Epidermal melanocyte (primary cell): ENCODE results near the gene DENND10.
A peak's percentile ranks its signal among the peaks of the same experiment; 100 is the strongest.
"Not testable (repeated sequence)": the region's sequence is repeated elsewhere in the genome, so short reads cannot be mapped to it uniquely, and the experiment has no call there.

Experiments
- DNase-seq: peaks from one replicate; pipeline ENCODE4 v3.0.0; 2011; ENCODE audit warnings: low spot score; ENCODE audit not compliant: insufficient read length

DENND10 gene

DNA sequence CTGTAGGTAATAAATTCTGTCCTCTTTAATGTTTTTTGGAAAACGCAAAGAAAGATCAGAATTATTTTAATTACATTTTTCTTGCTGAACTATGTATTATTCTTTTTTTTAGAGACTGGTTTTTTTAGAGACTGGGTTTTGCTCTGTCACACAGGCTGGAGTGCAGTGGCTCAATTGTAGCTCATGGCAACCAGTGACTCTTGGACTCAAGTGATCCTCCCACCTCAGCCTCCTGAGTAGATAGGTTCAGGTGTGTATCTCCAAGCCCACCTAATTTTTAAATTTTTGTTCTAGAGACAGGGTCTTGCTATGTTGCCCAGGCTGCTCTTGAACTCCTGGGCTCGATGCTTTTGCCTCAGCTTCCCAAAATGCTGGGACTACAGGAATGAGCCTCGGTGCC is 5.3 kb upstream of the DENND10 start:
- no peak for DNase-seq

- DNase-seq: no peak
Observed at GRCh38 chr10:119100434-119101238, 3.3 kb upstream of the DENND10 start.

- DNase-seq: no peak
Observed at GRCh38 chr10:119101366-119102098, 2.4 kb upstream of the DENND10 start.

DNA sequence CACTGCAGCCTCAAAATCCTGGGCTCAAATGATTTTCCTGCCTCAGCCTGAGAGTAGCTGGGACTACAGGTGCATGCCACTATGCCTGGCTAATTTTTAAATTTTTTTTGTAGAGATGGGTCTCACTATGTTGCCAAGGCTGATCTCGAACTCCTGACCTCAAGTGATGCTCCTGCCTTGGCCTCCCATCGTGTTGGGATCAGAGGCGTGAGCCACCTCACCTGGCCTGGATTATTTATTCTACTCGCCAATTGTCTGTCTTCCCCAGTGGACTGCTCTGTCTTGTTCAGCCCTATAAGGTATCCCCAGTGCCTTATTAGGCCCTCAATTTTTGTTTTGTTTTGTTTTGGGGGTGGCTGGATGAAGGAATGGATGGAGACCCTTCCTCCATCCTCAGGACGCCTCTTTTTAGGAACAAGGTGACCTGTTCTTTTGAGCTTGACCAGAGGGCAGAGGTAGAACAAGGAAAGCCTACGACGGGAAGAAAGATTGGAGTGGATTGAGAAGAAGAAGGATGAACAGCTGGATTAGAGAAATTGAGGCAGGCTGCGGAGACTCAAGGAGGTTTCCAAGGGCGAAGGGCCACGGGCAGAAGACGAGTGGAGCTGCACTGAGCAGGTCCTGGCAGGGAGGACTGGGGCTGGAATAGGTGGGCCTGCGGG is 541 bp upstream of the DENND10 start:
- DNase-seq: no peak

DNA sequence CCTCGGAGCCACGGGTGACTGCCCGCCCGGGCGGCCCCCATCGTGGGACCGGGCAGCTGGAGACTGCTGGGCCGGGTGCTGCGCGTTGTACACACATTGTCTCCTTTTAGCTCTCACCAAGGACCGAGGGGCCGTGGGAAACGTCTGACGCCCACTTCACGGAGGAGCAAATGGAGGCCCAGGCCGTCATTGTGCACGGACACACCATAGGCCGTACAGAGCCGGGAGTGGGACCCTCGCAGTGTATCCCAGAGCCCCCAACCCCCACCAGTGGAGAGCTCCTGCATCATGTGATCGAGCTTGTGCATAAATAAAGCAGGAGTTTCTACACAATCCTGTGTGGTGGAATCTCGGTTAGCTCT is 722 bp downstream of the DENND10 start:
- no peak for DNase-seq

DNA sequence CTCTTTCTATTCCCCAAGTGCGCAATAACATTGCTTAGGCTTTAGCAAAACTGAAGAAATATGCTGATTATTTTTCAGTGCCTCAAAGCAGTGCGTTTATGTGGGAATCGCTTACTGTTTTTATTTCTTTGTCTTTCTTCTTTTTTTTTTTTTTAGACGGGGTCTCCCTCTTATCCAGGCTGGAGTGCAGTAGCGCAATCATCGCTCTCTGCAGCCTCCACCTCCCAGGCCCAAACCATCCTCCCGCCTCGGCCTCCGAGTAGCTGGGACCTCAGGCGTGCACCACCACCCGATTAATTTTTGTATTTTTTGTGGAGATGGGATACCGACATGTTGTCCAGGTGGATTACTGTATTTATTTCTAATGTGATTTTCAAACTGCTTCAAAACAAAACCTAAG is 1.2 kb downstream of the DENND10 start:
- no peak for DNase-seq

DNA sequence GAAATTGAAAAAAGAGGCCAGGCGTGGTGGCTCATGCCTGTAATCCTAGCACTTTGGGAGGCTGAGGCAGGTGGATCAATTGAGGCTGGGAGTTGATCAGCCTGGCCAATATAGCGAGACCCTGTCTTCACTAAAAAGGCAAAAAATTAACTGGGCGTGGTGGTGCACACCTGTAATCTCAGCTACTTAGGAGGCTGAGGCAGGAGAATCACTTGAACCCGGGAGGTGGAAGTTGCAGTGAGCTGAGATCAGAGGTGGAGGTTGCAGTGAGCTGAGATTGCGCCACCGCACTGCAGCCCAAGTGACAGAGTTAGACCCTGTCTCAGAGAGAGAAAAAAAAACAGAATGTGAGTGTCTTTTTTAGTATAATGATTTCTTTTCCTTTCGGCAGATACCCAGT is 2.0 kb downstream of the DENND10 start:
- not testable (repeated sequence) for DNase-seq

- not testable (repeated sequence) for DNase-seq
Observed at GRCh38 chr10:119107106-119107505, 3.2 kb downstream of the DENND10 start.

GRCh38 chr10:119107771-119108170 is 3.9 kb downstream of the DENND10 start:
- DNase-seq: not testable (repeated sequence)

GRCh38 chr10:119112056-119112455 is 8.1 kb downstream of the DENND10 start:
- no peak for DNase-seq

- peak; percentile 61 for DNase-seq
Observed at GRCh38 chr10:119113751-119114732, 10.1 kb downstream of the DENND10 start.

DNA sequence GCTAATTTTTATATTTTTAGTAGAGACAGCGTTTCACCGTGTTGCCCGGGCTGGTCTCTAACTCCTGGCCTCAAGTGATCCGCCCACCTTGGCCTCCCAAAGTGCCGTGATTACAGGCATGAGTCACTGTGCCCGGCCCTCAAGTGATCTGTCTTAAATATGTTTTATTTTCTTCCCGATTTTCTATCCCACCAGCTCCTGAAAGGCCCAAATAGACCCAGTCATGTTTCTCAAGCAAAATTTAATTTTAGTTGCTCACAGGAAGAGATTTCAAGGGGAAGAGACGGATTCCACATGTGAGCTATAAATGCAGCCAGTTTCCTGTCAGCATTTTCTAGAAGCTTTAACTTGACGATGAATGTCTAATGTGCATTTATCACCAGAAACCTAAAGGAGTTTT is 12.0 kb downstream of the DENND10 start:
- no peak for DNase-seq

DNA sequence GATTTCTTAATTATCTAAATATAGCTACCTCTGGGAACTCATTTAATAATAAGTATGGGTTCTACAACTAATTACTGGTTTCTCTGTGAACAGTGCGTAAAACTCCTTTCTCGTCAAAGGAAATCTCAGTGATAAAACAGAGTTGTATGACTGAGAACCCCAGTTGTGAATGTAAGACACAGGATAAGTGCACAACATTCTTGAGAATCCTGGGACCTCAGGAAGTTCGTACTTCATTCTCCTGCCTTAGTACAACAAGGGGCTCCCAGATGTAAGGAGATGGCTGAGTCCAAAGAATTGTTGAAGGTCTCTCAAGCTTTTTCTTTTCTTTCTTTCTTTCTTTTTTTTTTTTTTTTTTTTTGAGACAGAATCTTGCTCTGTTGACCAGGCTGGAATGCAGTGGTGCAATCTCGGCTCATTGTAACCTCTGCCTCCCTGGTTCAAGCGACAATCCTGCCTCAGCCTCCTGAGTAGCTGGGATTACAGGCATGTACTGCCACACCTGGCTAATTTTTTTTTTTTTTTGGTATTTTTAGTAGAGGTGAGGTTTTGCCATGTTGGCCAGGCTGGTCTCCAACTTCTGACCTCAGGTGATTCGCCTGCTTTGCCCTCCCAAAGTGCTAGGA is 12.5 kb downstream of the DENND10 start:
- DNase-seq: no peak

- DNase-seq: no peak
Observed at GRCh38 chr10:119118231-119118630, 14.3 kb downstream of the DENND10 start.

GRCh38 chr10:119119400-119119799 is 15.5 kb downstream of the DENND10 start:
- DNase-seq: no peak

GRCh38 chr10:119120413-119120867 is 16.5 kb downstream of the DENND10 start:
- DNase-seq: no peak

GRCh38 chr10:119120875-119121274 is 17.0 kb downstream of the DENND10 start:
- no peak for DNase-seq

DNA sequence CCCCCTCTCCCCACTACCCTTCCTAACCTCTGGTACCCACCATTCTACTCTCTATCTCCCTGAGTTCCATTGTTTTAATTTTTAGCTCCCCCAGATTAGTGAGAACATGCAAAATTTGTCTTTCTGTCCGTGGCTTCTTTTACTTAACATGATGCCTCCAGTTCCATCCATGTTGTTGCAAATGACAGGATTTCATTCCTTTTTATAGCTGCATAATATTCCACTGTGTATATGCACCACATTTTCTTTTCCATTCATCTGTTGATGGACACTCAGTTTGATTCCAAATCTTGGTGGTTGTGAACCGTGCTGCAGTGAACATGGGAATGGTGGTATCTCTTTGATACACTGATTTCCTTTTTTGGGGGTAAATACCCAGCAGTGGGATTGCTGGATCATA is 22.0 kb downstream of the DENND10 start:
- DNase-seq: no peak

GRCh38 chr10:119129721-119130120 is 25.8 kb downstream of the DENND10 start:
- no peak for DNase-seq

- DNase-seq: no peak
Observed at GRCh38 chr10:119131512-119132240, 27.8 kb downstream of the DENND10 start.
